ENCODE data around the gene MAP4K1.
"Not testable (repeated sequence)": the region's sequence is repeated elsewhere in the genome, so short reads cannot be mapped to it uniquely, and the experiment has no call there.

MAP4K1 gene

DNA sequence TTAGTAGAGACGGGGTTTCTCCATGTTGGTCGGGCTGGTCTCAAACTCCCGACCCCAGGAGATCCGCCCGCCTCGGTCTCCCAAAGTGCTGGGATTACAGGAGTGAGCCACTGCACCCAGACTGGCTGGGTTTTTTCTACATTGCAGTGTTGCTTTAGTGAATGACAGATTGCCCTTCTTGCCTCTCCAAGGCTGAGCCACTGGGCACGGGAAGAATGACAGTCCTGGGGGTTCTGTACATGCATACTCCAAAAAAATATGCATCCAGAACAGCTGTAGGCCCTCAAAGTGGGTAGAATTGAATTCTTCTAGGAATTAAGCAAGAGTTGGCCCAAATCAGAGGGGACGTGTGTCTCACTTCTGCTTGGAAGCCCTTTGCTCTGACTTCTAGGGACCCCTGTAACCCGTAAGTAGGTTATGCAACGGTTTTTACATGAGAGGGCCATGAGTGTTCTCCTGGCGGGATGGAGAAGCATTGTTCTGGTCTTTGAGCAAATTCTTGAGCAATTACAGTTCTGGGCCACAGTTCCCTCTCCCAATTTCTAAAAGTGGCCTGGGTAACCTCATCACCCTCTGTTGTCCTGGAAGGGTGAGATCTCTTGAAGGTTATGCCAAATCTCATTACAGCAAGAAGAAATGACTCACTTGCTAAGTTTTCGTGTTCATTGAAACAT is 33.3 kb upstream of the MAP4K1 start:
- DNase-seq (ENCODE audit: low spot score): no peak

DNA sequence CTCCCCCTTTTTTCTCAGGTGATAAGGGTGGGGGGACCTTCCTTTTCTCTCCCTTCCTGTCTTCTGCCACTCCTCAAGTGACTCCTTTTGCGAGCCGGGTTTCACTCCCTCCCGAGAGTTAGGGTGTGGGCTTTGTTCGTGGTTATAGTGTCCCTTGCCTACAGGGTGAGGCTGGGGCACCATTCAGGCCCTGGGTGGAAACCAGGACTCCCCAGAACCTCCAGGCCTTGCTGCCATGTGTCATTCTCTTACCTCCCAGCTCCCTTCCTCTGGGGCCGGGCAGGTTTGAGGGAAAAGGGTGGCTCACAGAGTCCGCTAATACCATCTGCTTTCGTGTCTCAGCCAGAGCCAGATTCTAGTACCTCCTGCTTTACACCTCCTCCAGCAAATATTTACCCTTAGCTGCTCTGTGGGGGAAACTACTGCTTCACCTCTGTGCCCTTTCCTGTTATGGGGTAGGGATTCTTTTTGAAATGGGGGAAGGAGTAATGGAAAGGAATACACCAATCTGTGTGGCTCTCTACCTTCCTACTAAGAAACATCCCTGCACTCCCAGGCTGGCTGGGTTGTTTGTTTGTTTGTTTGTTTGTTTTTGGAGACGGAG is 32.5 kb upstream of the MAP4K1 start:
- DNase-seq (ENCODE audit: low spot score): no peak

DNA sequence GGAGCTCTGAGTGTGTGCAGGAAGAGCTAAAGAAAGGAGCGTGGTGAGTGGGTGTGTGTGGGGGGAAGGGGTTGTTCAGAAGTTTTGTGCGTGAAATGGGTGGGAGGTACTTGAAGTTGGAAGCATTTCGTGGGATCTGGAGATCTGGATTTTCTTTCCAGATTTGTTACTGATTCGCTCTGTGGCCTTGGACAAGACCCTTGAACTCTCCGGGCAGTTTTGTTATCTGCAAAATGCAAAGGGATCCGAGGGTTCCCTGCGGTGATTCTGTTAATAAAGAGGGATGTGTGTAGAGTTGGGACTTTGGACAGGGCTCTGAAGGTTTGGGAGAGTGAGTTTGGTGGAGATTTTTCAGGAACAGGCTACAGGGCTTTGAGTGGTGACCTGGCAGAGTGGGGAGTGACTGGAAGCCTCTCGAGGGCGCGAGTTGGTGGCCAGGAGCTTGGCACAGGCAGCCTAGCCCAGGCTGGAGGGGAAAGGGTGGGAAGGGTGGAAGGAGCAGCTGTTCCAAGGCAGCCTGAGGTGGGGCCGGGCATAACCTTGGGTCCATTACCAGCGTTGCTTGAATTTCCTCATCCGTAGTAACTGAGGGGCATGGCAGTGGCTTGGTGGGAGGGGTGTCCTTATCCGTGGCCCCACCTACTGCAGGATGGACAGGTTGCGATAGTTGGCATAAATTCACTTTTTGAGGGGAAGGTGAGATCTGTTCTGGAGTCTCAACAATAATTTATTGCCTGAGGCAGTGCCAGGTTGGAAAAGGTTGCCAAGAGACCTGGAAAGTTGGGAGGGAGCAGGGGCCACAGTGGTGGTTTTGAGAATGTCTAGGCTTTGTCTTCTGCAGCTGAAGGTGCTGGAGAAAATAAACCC is 31.8 kb upstream of the MAP4K1 start:
- DNase-seq (ENCODE audit: low spot score): no peak

DNA sequence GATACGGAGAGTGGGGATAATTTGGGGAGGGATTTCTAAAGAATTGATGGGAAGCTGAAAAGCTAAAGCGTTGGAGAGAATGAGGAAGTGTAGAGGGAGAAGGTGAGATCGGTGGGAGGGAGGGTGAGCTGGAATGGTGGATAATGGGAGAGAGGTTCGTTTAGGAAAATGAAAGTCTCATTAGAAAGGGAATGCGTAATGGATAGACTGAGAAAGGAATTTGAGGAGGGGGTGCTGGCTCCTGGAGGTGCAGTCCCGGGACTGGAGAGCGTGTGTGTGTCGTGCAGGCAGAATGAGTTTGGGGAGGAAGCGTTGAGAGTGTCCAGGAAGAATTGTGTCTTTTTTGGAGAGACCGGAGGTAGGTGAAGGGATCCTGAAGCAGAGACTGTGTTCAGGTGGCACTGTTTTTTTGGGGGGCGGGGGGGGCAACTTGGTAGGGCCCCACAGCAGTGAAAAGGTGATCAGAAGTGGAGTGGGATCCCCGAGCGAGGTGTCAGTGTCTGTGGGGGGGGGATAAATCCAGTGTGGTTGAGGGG is 31.1 kb upstream of the MAP4K1 start:
- DNase-seq (ENCODE audit: low spot score): no peak

DNA sequence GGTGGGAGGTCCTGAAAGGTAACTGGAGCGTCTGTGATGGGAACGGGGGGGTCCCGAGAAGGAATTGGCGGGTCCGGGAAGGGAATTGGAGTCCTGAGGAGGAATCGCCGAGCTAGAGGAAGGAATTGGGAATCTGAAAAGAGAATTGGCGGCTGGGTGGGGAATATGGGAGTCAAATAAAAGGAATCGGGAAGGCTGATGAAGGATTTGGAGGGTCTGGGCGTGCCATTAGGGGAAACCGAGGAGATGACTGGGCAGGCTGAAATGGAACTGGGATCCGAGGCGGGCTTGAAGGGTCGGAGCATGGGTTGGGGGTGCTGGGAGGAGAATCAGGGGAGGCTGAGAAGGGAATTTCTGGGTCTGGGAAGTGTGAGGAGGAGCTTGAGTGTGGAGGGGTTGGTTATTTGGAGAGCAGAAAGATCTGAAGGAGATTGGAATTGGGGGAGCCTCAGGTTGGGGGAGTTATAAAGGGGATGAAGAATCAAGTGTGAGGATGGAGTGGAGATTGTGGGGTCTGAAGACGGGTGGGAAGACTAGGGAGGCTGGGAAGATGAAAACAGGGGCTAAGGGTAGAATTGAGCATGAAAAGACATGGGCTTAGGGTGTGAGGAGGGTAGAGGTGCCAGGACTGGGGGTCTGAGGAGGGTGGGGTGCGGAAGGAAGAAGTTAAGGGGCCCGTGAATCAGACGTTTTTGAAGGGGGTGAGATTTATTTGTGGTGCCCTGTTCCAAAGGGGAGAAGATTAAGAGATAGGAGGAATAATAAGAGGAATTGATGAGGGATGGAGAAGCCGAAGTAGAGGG is 30.4 kb upstream of the MAP4K1 start:
- no peak for DNase-seq (ENCODE audit: low spot score)

DNA sequence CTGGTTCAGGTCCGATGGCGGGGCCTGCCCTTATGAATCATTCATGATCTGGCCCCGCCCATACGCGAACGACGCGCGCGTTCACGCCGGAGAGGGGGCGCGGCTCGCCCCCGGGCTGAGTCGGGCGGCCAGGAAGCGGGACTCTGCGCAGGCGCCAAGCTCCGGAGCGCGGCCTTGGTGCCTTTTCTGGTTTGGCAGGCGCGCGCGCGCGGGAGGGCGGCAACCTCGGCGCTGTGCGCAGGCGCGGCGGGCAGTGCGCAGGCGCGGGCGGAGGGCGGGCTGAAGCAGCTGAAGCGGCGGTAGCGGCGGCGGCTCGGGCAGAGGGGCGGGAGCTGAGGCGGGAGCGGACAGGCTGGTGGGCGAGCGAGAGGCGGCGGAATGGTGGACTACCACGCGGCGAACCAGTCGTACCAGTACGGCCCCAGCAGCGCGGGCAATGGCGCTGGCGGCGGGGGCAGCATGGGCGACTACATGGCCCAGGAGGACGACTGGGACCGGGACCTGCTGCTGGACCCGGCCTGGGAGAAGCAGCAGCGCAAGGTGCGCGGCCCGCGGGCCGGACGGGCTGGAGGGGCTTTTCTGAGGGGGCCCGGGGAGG is 29.7 kb upstream of the MAP4K1 start, which contains the start of gene ACTN4:
Gene ACTN4, plus strand, starts transcription at position 282 of the 598 bp plus-strand sequence. Its CDS starts 97 bp downstream, at position 379.
- peak; percentile 100 for DNase-seq (ENCODE audit: low spot score)

DNA sequence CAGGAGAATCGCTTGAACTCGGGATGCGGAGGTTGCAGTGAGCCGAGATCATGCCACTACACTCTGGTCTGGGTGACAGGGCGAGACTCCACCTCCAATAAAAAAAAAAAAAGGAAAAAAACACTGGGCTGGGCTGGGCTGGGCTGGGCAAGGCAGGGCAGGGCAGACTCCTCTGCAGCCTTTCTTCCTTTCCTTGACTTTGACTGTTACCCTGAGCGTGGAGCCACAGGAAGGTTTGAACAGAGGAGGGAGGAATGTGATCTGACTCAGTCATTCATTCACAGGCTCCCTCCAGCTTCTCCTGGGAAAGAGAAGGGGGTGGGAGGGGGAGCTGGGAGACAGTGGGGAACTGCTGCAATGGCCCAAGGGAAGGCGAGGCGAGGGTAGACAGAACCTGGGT is 27.0 kb upstream of the MAP4K1 start:
- DNase-seq (ENCODE audit: low spot score): no peak

DNA sequence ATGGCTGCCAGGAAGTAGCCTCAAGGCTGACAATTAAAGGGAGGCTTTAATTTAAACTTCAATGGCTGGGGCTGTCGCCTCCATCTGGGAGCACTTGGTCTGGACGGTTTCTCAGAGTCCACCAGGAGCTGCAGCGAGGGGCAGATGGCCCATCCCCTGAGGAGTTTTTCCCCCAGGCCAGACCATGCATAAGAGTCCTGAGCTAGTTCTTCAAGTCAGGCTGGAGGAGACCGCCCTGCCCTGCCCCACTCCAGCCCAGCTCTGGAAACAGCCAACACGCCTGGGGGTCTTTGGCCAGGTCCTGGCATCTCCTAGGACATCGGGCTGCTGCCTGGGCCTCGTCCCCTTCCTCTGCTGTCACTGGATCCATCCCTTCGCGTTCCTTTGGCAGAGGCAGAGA is 24.4 kb upstream of the MAP4K1 start:
- DNase-seq (ENCODE audit: low spot score): no peak

DNA sequence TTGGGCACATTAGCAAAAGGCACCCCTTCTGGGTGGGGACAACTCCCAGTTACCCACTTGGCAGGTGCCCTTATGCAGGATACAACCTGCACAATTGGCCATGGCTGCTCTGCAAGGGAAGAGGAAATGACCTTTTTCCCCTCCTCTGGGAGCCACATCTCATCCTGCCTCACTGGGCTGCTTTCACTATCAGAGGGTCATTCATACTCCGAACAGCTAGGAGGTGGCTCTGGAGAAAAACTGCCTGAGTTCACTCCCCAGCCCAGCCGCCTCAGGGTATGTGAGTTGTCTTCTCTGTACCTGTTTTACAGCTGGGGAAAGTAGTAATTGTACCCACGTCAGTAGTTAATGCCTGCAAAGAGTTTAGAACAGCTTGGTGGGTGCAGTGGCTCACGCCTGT is 22.6 kb upstream of the MAP4K1 start:
- DNase-seq (ENCODE audit: low spot score): no peak

DNA sequence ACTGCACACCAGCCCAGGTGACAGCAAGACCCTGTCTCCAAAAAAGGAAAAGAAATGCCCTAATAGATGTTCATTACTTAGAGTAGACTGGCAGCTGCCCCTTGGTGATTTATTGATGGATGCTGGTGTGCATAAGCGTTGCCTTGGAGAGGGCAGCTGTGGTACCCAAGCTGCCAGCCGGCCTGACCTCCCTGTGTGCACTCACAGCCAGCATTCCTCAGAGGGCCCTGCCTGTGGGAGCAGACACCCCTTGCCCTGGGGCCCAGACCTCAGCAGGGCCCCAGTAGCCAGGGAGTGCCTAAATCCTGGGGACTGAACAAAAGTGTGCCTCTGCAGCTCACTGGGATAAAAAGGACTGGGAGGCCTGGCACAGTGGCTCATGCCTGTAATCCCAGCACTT is 21.9 kb upstream of the MAP4K1 start:
- DNase-seq (ENCODE audit: low spot score): no peak

DNA sequence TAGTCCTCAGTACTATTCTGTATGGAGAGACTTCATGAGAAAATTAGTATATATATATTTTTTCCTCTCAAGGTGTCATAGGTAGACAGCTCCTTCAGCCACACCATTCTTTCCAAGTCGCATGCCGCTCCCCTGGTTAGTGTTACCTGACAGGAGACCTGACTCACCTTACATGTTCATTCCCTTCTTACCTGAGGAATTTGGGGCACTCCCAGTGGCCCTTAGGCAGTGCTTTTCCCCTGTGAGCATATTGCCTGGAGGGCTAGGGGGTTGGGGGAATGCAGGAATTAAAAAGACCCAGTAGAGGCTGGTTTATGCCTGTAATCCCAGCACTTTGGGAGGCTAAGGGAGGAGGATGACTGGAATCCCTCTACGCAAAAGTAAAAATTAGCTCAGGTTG is 20.7 kb upstream of the MAP4K1 start:
- DNase-seq (ENCODE audit: low spot score): no peak

DNA sequence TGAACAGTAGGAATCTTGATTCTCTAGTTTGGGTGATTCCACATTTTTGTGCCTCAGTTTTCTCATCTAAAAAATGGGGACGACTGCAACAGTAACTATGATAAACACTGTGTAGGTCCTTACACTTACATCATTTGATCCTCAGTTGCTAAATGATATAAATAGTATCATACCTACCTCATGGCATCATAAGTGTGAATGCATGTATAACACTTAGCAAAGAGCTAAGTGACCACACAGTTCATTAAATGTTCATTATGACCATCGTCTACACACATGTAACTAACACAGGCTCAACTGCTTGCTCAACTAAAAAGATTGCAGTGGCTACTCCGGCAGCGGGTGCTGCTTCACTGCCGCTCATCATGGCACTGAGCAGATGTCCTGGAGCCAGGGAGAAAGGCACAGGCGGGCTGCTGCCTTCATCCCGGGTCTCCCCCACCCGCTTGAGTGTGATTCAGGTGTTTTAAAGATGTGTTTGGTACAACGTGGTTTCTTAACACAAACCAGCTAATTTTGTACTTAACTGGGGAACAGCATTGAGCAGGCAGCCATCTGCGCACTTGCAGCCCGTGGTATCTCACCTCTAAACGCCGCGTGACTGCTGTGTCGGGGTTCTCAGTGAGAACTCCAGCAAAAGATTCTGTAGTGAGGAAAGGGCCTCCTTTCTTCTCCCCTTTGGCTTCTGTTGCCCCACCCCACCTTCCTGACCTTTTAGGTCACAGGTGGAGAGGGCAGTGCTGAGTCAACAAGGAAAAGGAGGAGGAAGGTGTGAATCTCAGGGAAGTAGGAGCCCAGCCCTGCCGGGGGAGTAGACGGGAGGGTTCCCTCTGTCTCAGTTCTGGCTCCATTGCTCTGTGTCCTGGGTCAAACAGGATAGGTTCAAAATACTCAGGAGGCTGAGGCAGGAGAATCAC is 18.0 kb upstream of the MAP4K1 start:
- DNase-seq (ENCODE audit: low spot score): no peak

DNA sequence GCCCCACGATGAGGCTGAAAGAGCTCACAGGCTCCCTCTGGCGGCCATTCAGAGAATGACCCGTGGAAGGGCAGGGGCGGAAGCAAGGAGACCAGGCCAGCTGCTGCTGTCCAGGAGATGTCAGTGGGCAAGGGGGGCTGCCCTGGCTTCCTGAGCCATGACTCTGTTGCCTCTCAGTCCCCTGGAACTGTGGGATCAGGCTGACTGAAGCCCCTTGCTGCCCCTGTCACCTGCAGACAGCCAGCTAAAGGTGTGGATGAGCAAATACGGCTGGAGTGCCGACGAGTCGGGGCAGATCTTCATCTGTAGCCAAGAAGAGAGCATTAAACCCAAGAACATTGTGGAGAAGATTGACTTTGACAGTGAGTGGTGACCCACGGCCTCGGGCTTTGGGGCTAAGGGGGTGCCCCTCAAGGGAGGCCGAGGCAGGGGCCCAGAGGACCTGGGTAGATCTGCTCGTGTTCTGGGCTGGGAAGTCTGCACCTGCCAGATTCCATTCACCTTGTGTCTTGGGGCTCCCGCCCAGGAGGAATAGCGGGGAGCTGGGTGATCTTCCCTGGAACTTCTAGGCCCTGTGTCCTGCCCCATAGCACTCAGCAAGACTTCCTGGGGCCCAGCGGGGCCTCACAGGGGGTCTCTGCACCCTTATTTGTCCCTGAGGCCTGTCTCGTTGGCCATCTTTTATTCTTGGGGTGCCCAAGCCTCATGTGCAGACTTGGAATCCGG is 17.2 kb upstream of the MAP4K1 start:
- peak; percentile 78 for DNase-seq (ENCODE audit: low spot score)

DNA sequence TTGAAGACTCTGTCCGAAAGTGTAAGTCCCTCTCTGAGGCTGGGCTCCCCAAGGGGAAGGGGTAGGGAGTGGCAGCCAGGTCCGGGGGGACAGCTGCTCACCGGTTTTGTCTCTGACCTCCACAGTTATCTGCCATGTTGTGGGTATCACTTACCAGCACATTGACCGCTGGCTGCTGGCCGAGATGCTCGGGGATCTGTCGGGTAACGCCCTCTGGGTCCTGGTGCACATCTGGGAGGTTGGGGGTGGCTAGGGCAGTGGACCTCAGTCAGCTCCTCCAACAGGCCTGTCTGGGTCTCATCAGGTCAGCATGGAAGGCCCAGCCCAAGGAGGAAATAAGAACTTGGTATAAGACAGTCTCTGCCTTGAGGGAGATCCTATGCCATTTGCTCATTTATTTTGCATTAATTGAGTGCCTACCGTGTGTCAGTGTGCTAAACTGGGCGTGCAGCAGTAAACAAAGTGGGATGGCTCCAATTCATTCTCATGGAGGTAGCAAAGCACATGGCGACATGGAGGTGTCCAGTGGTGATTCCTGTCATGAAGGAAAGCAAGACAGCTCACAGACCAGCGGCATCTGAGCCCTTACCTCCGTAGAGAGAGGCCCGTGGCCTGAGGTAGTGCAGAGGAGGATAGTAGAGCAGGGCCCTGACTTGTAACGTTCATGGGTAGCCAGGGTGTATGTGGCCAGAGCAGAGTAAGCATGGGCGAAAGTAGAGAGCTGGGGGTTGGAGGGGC is 14.9 kb upstream of the MAP4K1 start:
- DNase-seq (ENCODE audit: low spot score): no peak

DNA sequence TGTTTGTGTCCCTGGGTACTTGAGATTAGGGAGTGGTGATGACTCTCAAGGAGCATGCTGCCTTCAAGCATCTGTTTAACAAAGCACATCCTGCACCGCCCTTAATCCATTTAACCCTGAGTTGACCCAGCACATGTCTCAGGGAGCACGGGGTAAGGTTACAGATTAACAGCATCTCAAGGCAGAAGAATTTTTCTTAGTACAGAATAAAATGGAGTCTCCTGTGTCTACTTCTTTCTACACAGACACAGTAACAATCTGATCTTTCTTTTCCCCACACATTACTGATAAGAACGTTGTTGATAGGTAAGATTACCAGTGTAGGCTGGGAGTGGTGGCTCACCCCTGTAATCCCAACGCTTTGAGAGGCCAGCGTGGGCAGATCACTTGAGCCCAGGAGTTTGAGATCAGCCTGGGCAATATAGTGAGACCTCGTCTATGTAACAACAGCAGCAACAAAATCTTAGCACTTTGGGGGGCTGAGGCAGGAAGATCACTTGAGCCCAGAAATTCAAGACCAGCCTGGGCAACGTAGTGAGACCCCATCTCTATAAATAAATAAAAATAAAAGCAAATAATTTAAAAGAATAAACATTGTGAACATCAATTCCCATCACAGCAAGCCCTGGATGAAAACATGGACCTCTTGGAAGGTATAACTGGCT is 14.2 kb upstream of the MAP4K1 start:
- DNase-seq (ENCODE audit: low spot score): not testable (repeated sequence)

DNA sequence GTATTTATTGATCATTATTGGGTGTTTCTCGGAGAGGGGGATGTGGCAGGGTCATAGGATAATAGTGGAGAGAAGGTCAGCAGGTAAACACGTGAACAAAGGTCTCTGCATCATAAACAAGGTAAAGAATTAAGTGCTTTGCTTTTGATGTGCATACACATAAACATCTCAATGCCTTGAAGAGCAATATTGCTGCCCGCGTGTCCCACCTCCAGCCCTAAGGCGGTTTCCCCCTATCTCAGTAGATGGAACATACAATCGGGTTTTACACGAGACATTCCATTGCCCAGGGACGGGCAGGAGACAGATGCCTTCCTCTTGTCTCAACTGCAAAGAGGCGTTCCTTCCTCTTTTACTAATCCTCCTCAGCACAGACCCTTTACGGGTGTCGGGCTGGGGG is 13.5 kb upstream of the MAP4K1 start:
- DNase-seq (ENCODE audit: low spot score): not testable (repeated sequence)

DNA sequence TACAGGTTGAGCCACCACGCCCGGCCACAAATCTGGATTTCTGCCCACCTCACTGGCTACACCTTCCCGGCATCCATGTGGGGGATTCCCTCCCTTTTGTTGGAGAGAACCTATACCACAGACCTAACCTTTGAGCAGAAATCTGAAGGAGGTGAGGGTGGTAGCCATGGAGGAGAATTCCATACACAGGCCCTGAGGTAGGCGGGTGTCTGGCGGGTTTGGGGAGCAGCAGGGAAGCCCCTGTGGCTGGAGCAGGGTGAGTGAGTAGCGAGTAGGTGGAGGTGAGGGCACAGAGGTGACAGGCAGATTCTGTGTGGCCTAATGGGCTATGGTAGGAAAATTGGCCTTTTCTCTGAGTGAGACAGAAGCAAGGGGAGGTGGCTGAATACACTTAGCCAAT is 11.8 kb upstream of the MAP4K1 start:
- no peak for DNase-seq (ENCODE audit: low spot score)

DNA sequence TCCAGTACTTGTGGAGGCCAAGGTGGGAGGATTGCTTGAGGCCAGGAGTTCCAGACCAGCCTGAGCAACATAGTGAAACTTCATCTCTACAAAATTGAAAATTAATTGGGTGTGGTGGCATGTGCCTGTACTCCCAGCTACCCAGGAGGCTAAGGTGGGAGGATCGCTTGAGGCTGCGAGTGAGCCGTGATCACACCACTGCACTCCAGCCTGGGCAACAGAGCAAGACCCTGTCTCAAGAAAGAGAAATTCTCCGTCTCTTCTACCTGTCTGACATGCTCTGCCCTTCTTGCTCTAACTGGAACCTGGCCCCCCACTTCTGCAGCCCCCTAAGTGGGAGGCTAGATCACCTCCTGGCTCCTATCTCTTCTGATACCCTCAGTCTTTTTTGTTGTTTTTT is 8.6 kb upstream of the MAP4K1 start:
- no peak for DNase-seq (ENCODE audit: low spot score)

DNA sequence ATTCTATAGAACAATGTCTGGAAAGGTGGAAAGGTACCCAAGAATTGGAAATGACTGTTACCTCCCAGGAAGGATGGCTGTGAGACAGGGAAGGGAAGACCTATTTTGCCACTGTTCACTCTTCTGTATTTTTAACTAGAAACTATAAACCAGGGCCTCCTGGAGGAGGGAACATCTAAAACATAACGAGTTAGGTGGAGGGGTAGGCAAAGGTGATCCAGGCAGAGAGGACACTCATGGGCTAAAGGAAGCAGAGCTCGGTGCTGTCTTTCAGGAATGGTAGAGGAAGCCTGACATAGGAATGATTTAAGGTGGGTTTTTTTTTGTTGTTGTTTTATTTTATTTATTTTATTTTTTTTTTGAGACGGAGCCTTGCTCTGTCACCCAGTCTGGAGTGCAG is 7.1 kb upstream of the MAP4K1 start:
- DNase-seq (ENCODE audit: low spot score): no peak

Measured in CD4-positive, alpha-beta T cell treated with Interleukin-2 at 100 ng/mL for 4 hours (primary cell).